AG04450 (cell line): ENCODE data around the gene MOBP. TPM values are rescaled to one million over a fixed set of nuclear protein-coding genes. Genes with fewer than 3 reads are reported as not detected.
"Not testable (repeated sequence)": the region's sequence is repeated elsewhere in the genome, so short reads cannot be mapped to it uniquely, and the experiment has no call there.

ENCODE experiments used
- CTCF ChIA-PET: fragments of 300-600, 350-600 bp; formaldehyde crosslinking; extraction: SDS; loops from one replicate; lab custom pipeline; 2022; ENCODE audit warnings: antibody characterized with exemption, inconsistent platforms; lab: Charles Lee
- POLR2A ChIA-PET: fragments of 350-600 bp; formaldehyde crosslinking; extraction: SDS; loops from one replicate; lab custom pipeline; 2021; ENCODE audit warnings: antibody characterized with exemption, inconsistent platforms; lab: Yijun Ruan, JAX
- DNase-seq: peaks from one replicate; pipeline ENCODE4 v3.0.0-alpha.2; 2011; ENCODE audit warnings: low read depth, low spot score
- H3K27ac ChIP-seq: one replicate; pipeline ENCODE4 v1.5.1; 2012; ENCODE audit warnings: low read depth, low read length, control low read depth
- H3K27me3 ChIP-seq: one replicate; pipeline ENCODE4 v1.6.0; 2012; ENCODE audit warnings: low read length; ENCODE audit not compliant: control insufficient read depth, insufficient read depth
- H3K4me3 ChIP-seq: 2 replicates; pipeline ENCODE4 v1.5.1; 2011; ENCODE audit warnings: mild to moderate bottlenecking, low read depth, low read length, control low read depth
- H3K9me3 ChIP-seq: 2 replicates; pipeline ENCODE4 v1.5.1; 2012; ENCODE audit warnings: low read length; ENCODE audit not compliant: control insufficient read depth, insufficient read depth
- polyA plus RNA-seq: library from polyadenylated mRNA; depleted of rRNA; stranded (reverse); fragments of >200 nt; gene quantifications from 2 replicates; pipeline ENCODE4 v1.2.3, GENCODE V29; 2011
- TF ChIP-seq, protein P1 (sequence below): IDR thresholded peaks from 2 replicates; pipeline ENCODE4 v1.5.1; 2011; ENCODE audit warnings: low read depth, low read length, control low read depth, inconsistent platforms

MOBP gene
- polyA plus RNA-seq, 1 experiment = not detected

DNA sequence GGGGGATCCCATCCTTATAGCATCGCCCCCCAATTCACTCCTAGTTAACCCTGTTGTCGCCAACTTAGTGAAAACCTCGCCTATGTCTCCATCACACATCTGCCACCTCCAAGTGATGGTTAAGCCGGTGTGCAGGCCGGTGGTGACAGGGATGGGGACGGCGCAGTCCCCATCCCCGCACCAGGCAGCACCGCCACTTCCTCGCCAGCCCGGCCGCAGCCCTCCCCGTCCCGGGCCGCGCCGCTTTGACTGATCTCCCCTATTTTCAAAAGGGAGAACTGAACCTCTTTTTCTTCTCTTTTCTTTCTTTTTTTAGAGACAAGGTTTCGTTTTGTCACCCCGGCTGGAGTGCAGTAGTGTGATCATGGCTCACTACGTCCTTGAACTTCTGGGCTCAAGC lies 11.3 kb upstream of the MOBP start:
- POLR2A ChIA-PET = no interaction called here
- DNase-seq = no peak

DNA sequence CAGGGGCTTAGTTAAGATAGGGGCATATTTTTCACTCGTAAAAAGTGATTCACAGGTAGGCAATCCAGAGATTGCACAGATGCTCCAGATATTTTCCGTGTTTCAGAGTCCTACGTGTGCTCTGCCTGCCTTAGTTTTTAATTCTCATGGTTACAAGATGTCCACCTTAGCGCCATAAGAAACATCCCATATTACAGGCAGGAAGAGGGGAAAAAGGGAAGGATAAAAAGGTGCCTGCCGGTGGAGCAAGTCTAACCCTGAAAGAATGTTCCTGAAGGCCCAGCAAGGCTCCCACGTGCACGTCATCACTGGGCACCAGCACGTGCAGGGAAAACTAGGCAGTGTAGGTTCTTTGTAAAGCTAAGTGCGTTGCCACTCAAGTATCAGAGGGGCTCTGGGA lies 10.1 kb upstream of the MOBP start:
- Histone ChIP-seq H3K27ac (no peak overlapping the region), H3K9me3 (no peaks in the 10 kb centered on the region), H3K27me3 (no peaks in the 10 kb centered on the region), H3K4me3 (no peak overlapping the region)
- POLR2A ChIA-PET = no interaction called here
- CTCF ChIA-PET = interaction anchor here (6.7 kb wide), 1 partner anchor 10 kb away, joined by 46 read pairs; no protein-coding TSS in a partner anchor
- TF ChIP-seq, protein P1, sequence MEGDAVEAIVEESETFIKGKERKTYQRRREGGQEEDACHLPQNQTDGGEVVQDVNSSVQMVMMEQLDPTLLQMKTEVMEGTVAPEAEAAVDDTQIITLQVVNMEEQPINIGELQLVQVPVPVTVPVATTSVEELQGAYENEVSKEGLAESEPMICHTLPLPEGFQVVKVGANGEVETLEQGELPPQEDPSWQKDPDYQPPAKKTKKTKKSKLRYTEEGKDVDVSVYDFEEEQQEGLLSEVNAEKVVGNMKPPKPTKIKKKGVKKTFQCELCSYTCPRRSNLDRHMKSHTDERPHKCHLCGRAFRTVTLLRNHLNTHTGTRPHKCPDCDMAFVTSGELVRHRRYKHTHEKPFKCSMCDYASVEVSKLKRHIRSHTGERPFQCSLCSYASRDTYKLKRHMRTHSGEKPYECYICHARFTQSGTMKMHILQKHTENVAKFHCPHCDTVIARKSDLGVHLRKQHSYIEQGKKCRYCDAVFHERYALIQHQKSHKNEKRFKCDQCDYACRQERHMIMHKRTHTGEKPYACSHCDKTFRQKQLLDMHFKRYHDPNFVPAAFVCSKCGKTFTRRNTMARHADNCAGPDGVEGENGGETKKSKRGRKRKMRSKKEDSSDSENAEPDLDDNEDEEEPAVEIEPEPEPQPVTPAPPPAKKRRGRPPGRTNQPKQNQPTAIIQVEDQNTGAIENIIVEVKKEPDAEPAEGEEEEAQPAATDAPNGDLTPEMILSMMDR = no peak
- DNase-seq = no peak

More for the DNA sequence above, 11.3 kb upstream of the MOBP start:
- Histone ChIP-seq H3K27ac (no peak overlapping the region), H3K27me3 (no peaks in the 10 kb centered on the region), H3K4me3 (no peak overlapping the region), H3K9me3 (no peaks in the 10 kb centered on the region)
- CTCF ChIA-PET = interaction anchor here (6.7 kb wide), 1 partner anchor 9 kb away, joined by 46 read pairs; no protein-coding TSS in a partner anchor
- TF ChIP-seq, protein P1 = no peak

DNA sequence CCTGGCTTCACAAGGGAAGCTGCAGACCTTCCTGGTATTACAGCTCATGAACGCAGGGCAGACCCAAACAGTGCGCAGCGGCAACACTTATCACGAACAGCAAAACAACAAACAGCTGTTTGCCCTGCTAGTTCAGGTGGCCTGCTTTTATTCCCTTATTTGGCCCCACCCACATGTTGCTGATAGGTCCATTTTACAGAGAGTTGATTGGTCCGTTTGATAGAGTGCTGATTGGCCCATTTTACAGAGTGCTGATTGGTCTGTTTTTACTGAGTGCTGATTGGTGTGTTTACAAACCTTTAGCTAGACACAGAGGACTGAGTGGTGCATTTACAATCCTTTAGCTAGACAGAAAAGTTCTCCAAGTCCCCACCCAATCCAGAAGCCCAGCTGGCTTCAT lies 8.9 kb upstream of the MOBP start:
- ChIA-PET CTCF (interaction anchor here (6.7 kb wide), 1 partner anchor 11 kb away, joined by 46 read pairs; no protein-coding TSS in a partner anchor), POLR2A (interaction anchor here (0.7 kb wide), 1 partner anchor 992 kb away, joined by 3 read pairs; no protein-coding TSS in a partner anchor)
- H3K27ac ChIP-seq, DNase-seq, H3K9me3 ChIP-seq, H3K27me3 ChIP-seq, H3K4me3 ChIP-seq: not testable (repeated sequence)

DNA sequence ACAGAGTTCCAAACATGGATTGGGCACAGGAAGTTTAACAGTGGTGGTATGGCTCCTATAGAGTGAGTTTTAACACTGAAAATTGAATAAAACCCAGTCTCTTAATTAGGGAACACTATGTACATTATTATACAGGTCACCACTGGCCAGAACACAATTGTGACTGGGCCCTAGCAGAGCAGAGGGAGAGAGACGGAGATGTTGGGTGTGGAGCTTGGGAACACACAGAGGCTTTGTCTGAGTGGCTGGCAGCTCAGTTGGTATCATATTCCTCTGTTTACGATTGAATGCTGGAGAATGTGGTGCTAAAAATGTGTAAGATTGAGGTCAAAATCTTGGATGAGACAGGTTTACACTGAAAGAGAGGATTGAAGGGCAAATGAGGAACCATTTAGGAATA lies 6.8 kb upstream of the MOBP start:
- TF ChIP-seq, protein P1 = no peak
- DNase-seq = no peak
- H3K27me3 ChIP-seq = no peaks in the 10 kb centered on the region
- ChIA-PET POLR2A (no interaction called here), CTCF (interaction anchor here (0.6 to 6.7 kb wide), 2 partner anchors 13 to 22 kb away, joined by 3 to 46 read pairs; no protein-coding TSS in a partner anchor)
- no peak overlapping the region for H3K4me3 ChIP-seq
- no peak overlapping the region for H3K27ac ChIP-seq
- H3K9me3 ChIP-seq = no peaks in the 10 kb centered on the region

DNA sequence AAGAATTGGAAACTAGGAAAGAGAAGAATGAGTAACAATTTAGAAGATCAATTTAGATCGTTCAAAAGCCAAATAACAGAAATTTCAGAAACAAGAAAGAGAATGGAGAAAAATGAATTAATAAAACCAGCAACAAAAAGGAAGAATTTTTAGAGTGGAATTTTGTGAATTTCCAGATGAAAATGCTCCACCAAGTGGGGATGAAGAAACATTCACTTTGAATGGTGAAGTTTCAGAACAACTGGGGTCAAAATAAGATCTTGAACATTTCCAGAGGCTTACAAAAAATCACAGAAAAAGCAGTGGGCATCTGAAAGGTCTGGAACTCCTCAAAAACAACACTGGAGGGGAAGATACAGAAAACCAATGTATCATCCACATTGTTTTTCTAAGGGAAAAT lies 4.2 kb upstream of the MOBP start:
- ChIA-PET CTCF (no interaction called here), POLR2A (no interaction called here)
- TF ChIP-seq, protein P1 = no peak
- H3K27ac ChIP-seq = no peak overlapping the region
- no peak for DNase-seq
- H3K9me3 ChIP-seq = no peaks in the 10 kb centered on the region
- no peaks in the 10 kb centered on the region for H3K27me3 ChIP-seq
- no peak overlapping the region for H3K4me3 ChIP-seq
